Ovary (tissue), 3 donors: ENCODE measurements around the gene ALDOB.

Experiments used
- EP300 ChIP-seq: sonication (generic); formaldehyde crosslinking; IDR thresholded peaks from one replicate; pipeline ENCODE4 v1.6.1; 2017; ENCODE audit warnings: antibody characterized with exemption
- TF ChIP-seq, protein P1 (sequence below), 3 donors: fragments of 450-650 bp in 2 of 3; fragments of 200-600 bp in 1 of 3; IDR thresholded peaks; one replicate each; pipeline versions ENCODE4 v1.5.1 to v1.8.0; 2016 to 2022; ENCODE audit warnings: antibody characterized with exemption in 3 of 3, mild to moderate bottlenecking in 1 of 3
- donor health status: DM: no; HTN: no; CAD: no.

DNA sequence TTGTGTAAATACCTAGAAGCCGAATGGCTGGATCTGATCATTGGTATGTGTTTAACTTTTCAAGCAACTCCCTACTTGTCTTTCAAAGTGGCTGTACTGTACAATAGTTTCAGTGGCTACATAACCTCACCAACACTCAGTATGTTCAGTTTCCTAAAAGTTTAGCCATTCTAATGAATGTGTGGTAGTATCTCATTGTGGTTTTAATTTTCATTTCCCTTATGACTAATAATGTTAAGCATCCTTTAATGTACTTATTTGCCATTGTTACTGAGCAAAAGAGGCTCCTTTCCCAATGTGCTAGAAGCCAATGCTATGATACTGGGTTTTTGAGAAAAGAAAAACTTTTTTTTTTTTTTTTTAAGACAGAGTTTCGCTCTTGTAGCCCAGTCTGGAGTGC is 27.8 kb upstream of the ALDOB start:
- TF ChIP-seq, protein P1, sequence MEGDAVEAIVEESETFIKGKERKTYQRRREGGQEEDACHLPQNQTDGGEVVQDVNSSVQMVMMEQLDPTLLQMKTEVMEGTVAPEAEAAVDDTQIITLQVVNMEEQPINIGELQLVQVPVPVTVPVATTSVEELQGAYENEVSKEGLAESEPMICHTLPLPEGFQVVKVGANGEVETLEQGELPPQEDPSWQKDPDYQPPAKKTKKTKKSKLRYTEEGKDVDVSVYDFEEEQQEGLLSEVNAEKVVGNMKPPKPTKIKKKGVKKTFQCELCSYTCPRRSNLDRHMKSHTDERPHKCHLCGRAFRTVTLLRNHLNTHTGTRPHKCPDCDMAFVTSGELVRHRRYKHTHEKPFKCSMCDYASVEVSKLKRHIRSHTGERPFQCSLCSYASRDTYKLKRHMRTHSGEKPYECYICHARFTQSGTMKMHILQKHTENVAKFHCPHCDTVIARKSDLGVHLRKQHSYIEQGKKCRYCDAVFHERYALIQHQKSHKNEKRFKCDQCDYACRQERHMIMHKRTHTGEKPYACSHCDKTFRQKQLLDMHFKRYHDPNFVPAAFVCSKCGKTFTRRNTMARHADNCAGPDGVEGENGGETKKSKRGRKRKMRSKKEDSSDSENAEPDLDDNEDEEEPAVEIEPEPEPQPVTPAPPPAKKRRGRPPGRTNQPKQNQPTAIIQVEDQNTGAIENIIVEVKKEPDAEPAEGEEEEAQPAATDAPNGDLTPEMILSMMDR (IDR thresholded peaks at IDR 0.05), result no peak
- TF ChIP-seq EP300, result no peak
